T-helper 1 cell treated with Interleukin-12 subunit alpha and Interleukin-12 subunit beta and Interleukin-4 antibody, amounts not matched to agents 30 μg/mL and 1 μg/mL, for 36 hours (primary cell): ENCODE data around the gene NFS1.
A peak's percentile ranks its signal among the peaks of the same experiment; 100 is the strongest.

Experiments used
- H3K27ac Mint-ChIP-seq: one replicate; pipeline ENCODE4 v1.8.0; 2021; ENCODE audit warnings: mild to moderate bottlenecking, mixed read lengths
- H3K27me3 Mint-ChIP-seq: one replicate; pipeline ENCODE4 v1.8.0; 2021; ENCODE audit warnings: low read depth, mixed read lengths
- H3K36me3 Mint-ChIP-seq: one replicate; pipeline ENCODE4 v1.8.0; 2021; ENCODE audit warnings: low read depth, mixed read lengths
- H3K4me1 Mint-ChIP-seq: one replicate; pipeline ENCODE4 v1.8.0; 2021; ENCODE audit warnings: low read depth, mixed read lengths
- H3K4me3 Mint-ChIP-seq: one replicate; pipeline ENCODE4 v1.8.0; 2021; ENCODE audit warnings: mild to moderate bottlenecking, moderate library complexity, mixed read lengths
- H3K9me3 Mint-ChIP-seq: one replicate; pipeline ENCODE4 v1.8.0; 2021; ENCODE audit warnings: mixed read lengths

The NFS1 gene

GRCh38 chr20:35660122-35660937 is 38.8 kb downstream of the NFS1 start:
- no peaks in the 10 kb centered on the region for H3K9me3 Mint-ChIP-seq
- H3K36me3 Mint-ChIP-seq = peaks cover 16% of the 10 kb centered on the region
- peaks cover 61% of the 10 kb centered on the region for H3K4me1 Mint-ChIP-seq
- no peaks in the 10 kb centered on the region for H3K27me3 Mint-ChIP-seq
- peak overlapping the region; percentile 87 for H3K4me3 Mint-ChIP-seq
- H3K27ac Mint-ChIP-seq = peak overlapping the region; percentile 84

- Mint-ChIP-seq H3K27me3 (no peaks in the 10 kb centered on the region), H3K27ac (peak overlapping the region; percentile 13), H3K4me1 (peaks cover 44% of the 10 kb centered on the region), H3K4me3 (peak overlapping the region; percentile 0), H3K9me3 (no peaks in the 10 kb centered on the region), H3K36me3 (peaks cover 6% of the 10 kb centered on the region)
Observed at GRCh38 chr20:35657271-35657670, 41.9 kb downstream of the NFS1 start.

- Mint-ChIP-seq H3K4me3 (no peak overlapping the region), H3K9me3 (no peaks in the 10 kb centered on the region), H3K27me3 (no peaks in the 10 kb centered on the region), H3K36me3 (peaks cover 16% of the 10 kb centered on the region), H3K4me1 (peaks cover 29% of the 10 kb centered on the region), H3K27ac (no peak overlapping the region)
Observed at GRCh38 chr20:35654415-35654814, 44.7 kb downstream of the NFS1 start.

- Mint-ChIP-seq H3K4me1 (peaks cover 28% of the 10 kb centered on the region), H3K27me3 (no peaks in the 10 kb centered on the region), H3K9me3 (no peaks in the 10 kb centered on the region), H3K36me3 (peaks cover 16% of the 10 kb centered on the region), H3K4me3 (no peak overlapping the region), H3K27ac (no peak overlapping the region)
Observed at GRCh38 chr20:35653893-35654292, 45.3 kb downstream of the NFS1 start.

- peaks cover 18% of the 10 kb centered on the region for H3K36me3 Mint-ChIP-seq
- H3K9me3 Mint-ChIP-seq = no peaks in the 10 kb centered on the region
- H3K27me3 Mint-ChIP-seq = no peaks in the 10 kb centered on the region
- H3K4me1 Mint-ChIP-seq = peaks cover 31% of the 10 kb centered on the region
- no peak overlapping the region for H3K4me3 Mint-ChIP-seq
- H3K27ac Mint-ChIP-seq = no peak overlapping the region
Observed at GRCh38 chr20:35653430-35653734, 45.8 kb downstream of the NFS1 start.

- H3K9me3 Mint-ChIP-seq = no peaks in the 10 kb centered on the region
- no peaks in the 10 kb centered on the region for H3K27me3 Mint-ChIP-seq
- H3K27ac Mint-ChIP-seq = no peak overlapping the region
- H3K4me1 Mint-ChIP-seq = peaks cover 28% of the 10 kb centered on the region
- H3K4me3 Mint-ChIP-seq = no peak overlapping the region
- peaks cover 18% of the 10 kb centered on the region for H3K36me3 Mint-ChIP-seq
Observed at GRCh38 chr20:35652641-35653429, 46.3 kb downstream of the NFS1 start.

- Mint-ChIP-seq H3K27me3 (no peaks in the 10 kb centered on the region), H3K36me3 (peaks cover 17% of the 10 kb centered on the region), H3K9me3 (no peaks in the 10 kb centered on the region), H3K4me3 (no peak overlapping the region), H3K27ac (no peak overlapping the region), H3K4me1 (peaks cover 25% of the 10 kb centered on the region)
Observed at GRCh38 chr20:35651958-35652357, 47.2 kb downstream of the NFS1 start.

GRCh38 chr20:35650632-35651031 is 48.5 kb downstream of the NFS1 start:
- no peak overlapping the region for H3K4me3 Mint-ChIP-seq
- peaks cover 18% of the 10 kb centered on the region for H3K36me3 Mint-ChIP-seq
- no peaks in the 10 kb centered on the region for H3K9me3 Mint-ChIP-seq
- H3K27ac Mint-ChIP-seq = no peak overlapping the region
- H3K4me1 Mint-ChIP-seq = peaks cover 25% of the 10 kb centered on the region
- H3K27me3 Mint-ChIP-seq = no peaks in the 10 kb centered on the region

- Mint-ChIP-seq H3K4me3 (no peak overlapping the region), H3K36me3 (peaks cover 20% of the 10 kb centered on the region), H3K4me1 (peaks cover 35% of the 10 kb centered on the region), H3K27me3 (no peaks in the 10 kb centered on the region), H3K9me3 (no peaks in the 10 kb centered on the region), H3K27ac (no peak overlapping the region)
Observed at GRCh38 chr20:35648836-35649235, 50.3 kb downstream of the NFS1 start.

GRCh38 chr20:35644806-35645205 is 54.3 kb downstream of the NFS1 start:
- peaks cover 41% of the 10 kb centered on the region for H3K4me1 Mint-ChIP-seq
- no peak overlapping the region for H3K27ac Mint-ChIP-seq
- H3K27me3 Mint-ChIP-seq = no peaks in the 10 kb centered on the region
- H3K4me3 Mint-ChIP-seq = no peak overlapping the region
- H3K36me3 Mint-ChIP-seq = peaks cover 13% of the 10 kb centered on the region
- no peaks in the 10 kb centered on the region for H3K9me3 Mint-ChIP-seq

GRCh38 chr20:35643045-35643444 is 56.1 kb downstream of the NFS1 start:
- Mint-ChIP-seq H3K4me1 (peaks cover 31% of the 10 kb centered on the region), H3K9me3 (no peaks in the 10 kb centered on the region), H3K27me3 (no peaks in the 10 kb centered on the region), H3K36me3 (peaks cover 7% of the 10 kb centered on the region), H3K27ac (no peak overlapping the region), H3K4me3 (no peak overlapping the region)

- H3K27me3 Mint-ChIP-seq = no peaks in the 10 kb centered on the region
- H3K9me3 Mint-ChIP-seq = no peaks in the 10 kb centered on the region
- no peak overlapping the region for H3K27ac Mint-ChIP-seq
- peaks cover 5% of the 10 kb centered on the region for H3K36me3 Mint-ChIP-seq
- H3K4me3 Mint-ChIP-seq = no peak overlapping the region
- peaks cover 29% of the 10 kb centered on the region for H3K4me1 Mint-ChIP-seq
Observed at GRCh38 chr20:35641743-35642142, 57.4 kb downstream of the NFS1 start.

- Mint-ChIP-seq H3K36me3 (peaks cover 8% of the 10 kb centered on the region), H3K27ac (peak overlapping the region; percentile 38), H3K9me3 (no peaks in the 10 kb centered on the region), H3K4me1 (peaks cover 29% of the 10 kb centered on the region), H3K27me3 (no peaks in the 10 kb centered on the region), H3K4me3 (no peak overlapping the region)
Observed at GRCh38 chr20:35640724-35641123, 58.4 kb downstream of the NFS1 start.

- Mint-ChIP-seq H3K4me3 (no peak overlapping the region), H3K4me1 (peaks cover 25% of the 10 kb centered on the region), H3K27me3 (no peaks in the 10 kb centered on the region), H3K36me3 (peaks cover 8% of the 10 kb centered on the region), H3K9me3 (no peaks in the 10 kb centered on the region), H3K27ac (no peak overlapping the region)
Observed at GRCh38 chr20:35638751-35639150, 60.4 kb downstream of the NFS1 start.

GRCh38 chr20:35637276-35637675 is 61.9 kb downstream of the NFS1 start:
- H3K4me1 Mint-ChIP-seq = peaks cover 23% of the 10 kb centered on the region
- no peak overlapping the region for H3K4me3 Mint-ChIP-seq
- H3K36me3 Mint-ChIP-seq = peaks cover 9% of the 10 kb centered on the region
- H3K27ac Mint-ChIP-seq = no peak overlapping the region
- no peaks in the 10 kb centered on the region for H3K9me3 Mint-ChIP-seq
- H3K27me3 Mint-ChIP-seq = no peaks in the 10 kb centered on the region
